ENCODE measurements around the gene BZW2.

The BZW2 gene

GRCh38 chr7:16645593-16646471 is at the start of gene BZW2, which contains the start of gene ANKMY2:
TSS of gene BZW2 (plus strand) at chr7:16646181. CDS start at chr7:16665444, 19,263 bp downstream.
TSS of gene ANKMY2 (minus strand) at chr7:16645754. CDS start at chr7:16645573, 181 bp downstream.
- DNase-seq (ENCODE audit: low spot score) = peak; percentile 97

GRCh38 chr7:16598015-16598414 is 48.0 kb upstream of the BZW2 start:
- DNase-seq (ENCODE audit: low spot score) = no peak

- DNase-seq (ENCODE audit: low spot score) = no peak
These were observed 46.1 kb upstream of the BZW2 start for GRCh38 chr7:16599860-16600259.

- DNase-seq (ENCODE audit: low spot score) = no peak
These were observed 42.3 kb upstream of the BZW2 start for GRCh38 chr7:16603633-16604032.

- no peak for DNase-seq (ENCODE audit: low spot score)
These were observed 41.9 kb upstream of the BZW2 start for GRCh38 chr7:16604054-16604453.

GRCh38 chr7:16606704-16607103 is 39.3 kb upstream of the BZW2 start:
- DNase-seq (ENCODE audit: low spot score) = no peak

- DNase-seq (ENCODE audit: low spot score) = no peak
These were observed 36.0 kb upstream of the BZW2 start for GRCh38 chr7:16609842-16610450.

GRCh38 chr7:16611711-16612110 is 34.3 kb upstream of the BZW2 start:
- DNase-seq (ENCODE audit: low spot score) = no peak

- no peak for DNase-seq (ENCODE audit: low spot score)
These were observed 30.8 kb upstream of the BZW2 start for GRCh38 chr7:16615228-16615627.

GRCh38 chr7:16616122-16616521 is 29.9 kb upstream of the BZW2 start:
- DNase-seq (ENCODE audit: low spot score) = no peak

- DNase-seq (ENCODE audit: low spot score) = no peak
These were observed 29.4 kb upstream of the BZW2 start for GRCh38 chr7:16616542-16616941.

- DNase-seq (ENCODE audit: low spot score) = no peak
These were observed 26.0 kb upstream of the BZW2 start for GRCh38 chr7:16619979-16620408.

GRCh38 chr7:16626388-16626787 is 19.6 kb upstream of the BZW2 start:
- DNase-seq (ENCODE audit: low spot score) = no peak

GRCh38 chr7:16627236-16627635 is 18.7 kb upstream of the BZW2 start:
- peak; percentile 25 for DNase-seq (ENCODE audit: low spot score)

GRCh38 chr7:16630654-16631053 is 15.3 kb upstream of the BZW2 start:
- DNase-seq (ENCODE audit: low spot score) = no peak

GRCh38 chr7:16634271-16634738 is 11.7 kb upstream of the BZW2 start:
- no peak for DNase-seq (ENCODE audit: low spot score)

GRCh38 chr7:16636555-16637101 is 9.4 kb upstream of the BZW2 start:
- peak; percentile 21 for DNase-seq (ENCODE audit: low spot score)

- DNase-seq (ENCODE audit: low spot score) = no peak
These were observed 8.6 kb upstream of the BZW2 start for GRCh38 chr7:16637379-16637778.

- DNase-seq (ENCODE audit: low spot score) = no peak
These were observed 7.4 kb upstream of the BZW2 start for GRCh38 chr7:16638282-16639280.

GRCh38 chr7:16644157-16644556 is 1.8 kb upstream of the BZW2 start:
- no peak for DNase-seq (ENCODE audit: low spot score)
